ENCODE results near the gene INHA.
A peak's percentile ranks its signal among the peaks of the same experiment; 100 is the strongest.

INHA gene

GRCh38 chr2:219533930-219534661, 38.0 kb upstream of the INHA start:
- H3K27me3 ChIP-seq (ENCODE audit: control insufficient read depth in 3 of 3, insufficient read depth in 3 of 3, low read depth in 1 of 3, low read length in 3 of 3): peaks cover 0 to 54% (median 9%) of the 10 kb centered on the region in 3 experiments
- no peaks in the 10 kb centered on the region for H3K9me3 ChIP-seq (replicated peaks in 1 of 2; ENCODE audit: control insufficient read depth in 2 of 2, insufficient read depth in 1 of 2, low read depth in 1 of 2, low read length in 2 of 2)
- no peak overlapping the region for H2BK15ac ChIP-seq (ENCODE audit: low read length)
- H2AK5ac ChIP-seq (ENCODE audit: low read depth, low read length): no peak overlapping the region
- no peak overlapping the region for H2BK12ac ChIP-seq (ENCODE audit: low read length)
- DNase-seq (ENCODE audit: low spot score): no peak
- H2AFZ ChIP-seq (ENCODE audit: low read length): no peak overlapping the region
- H3K79me1 ChIP-seq (ENCODE audit: low read depth, low read length): no peaks in the 10 kb centered on the region
- no peak overlapping the region for H2BK5ac ChIP-seq (ENCODE audit: low read length)
- peak overlapping the region; percentile 27 for H3K9ac ChIP-seq (ENCODE audit: low read depth, low read length, poor library complexity)
- no peak overlapping the region for H3K27ac ChIP-seq (replicated peaks; ENCODE audit: low read length)
- H3K14ac ChIP-seq (ENCODE audit: low read length): no peak overlapping the region
- H2BK120ac ChIP-seq (ENCODE audit: low read depth, low read length): no peak overlapping the region
- no peak overlapping the region for H4K91ac ChIP-seq (ENCODE audit: low read depth, low read length, poor library complexity)
- no peak overlapping the region for H4K8ac ChIP-seq (ENCODE audit: low read depth, low read length)
- H3K18ac ChIP-seq (ENCODE audit: low read length): no peak overlapping the region
- no peak overlapping the region for H3K4ac ChIP-seq (ENCODE audit: low read length)
- H3K4me3 ChIP-seq (ENCODE audit: low read length in 2 of 2): no peak overlapping the region
- no peak overlapping the region for H3K4me2 ChIP-seq (ENCODE audit: insufficient read depth, low read length, poor library complexity, severe bottlenecking)
- WGBS, 2 donors (ENCODE audit: extremely low coverage in 2 of 2, insufficient read length in 2 of 2, insufficient replicate concordance in 1 of 2): no CpG with 5 or more reads among the region's 6 CpGs
- peaks cover 20 to 22% of the 10 kb centered on the region in 2 donors for H3K4me1 ChIP-seq (ENCODE audit: control insufficient read depth in 2 of 2, insufficient read depth in 1 of 2, low read depth in 1 of 2, low read length in 2 of 2)
- peaks cover 2 to 8% of the 10 kb centered on the region in 2 donors for H3K36me3 ChIP-seq (replicated peaks in 1 of 2; ENCODE audit: control insufficient read depth in 2 of 2, insufficient read depth in 2 of 2, low read length in 2 of 2)
- H3K23ac ChIP-seq (ENCODE audit: low read depth, low read length, poor library complexity): no peak overlapping the region

GRCh38 chr2:219536425-219536824, 35.7 kb upstream of the INHA start:
- H3K14ac ChIP-seq (ENCODE audit: low read length): no peak overlapping the region
- no peak overlapping the region for H2BK120ac ChIP-seq (ENCODE audit: low read depth, low read length)
- H3K9ac ChIP-seq (ENCODE audit: low read depth, low read length, poor library complexity): no peak overlapping the region
- H3K4me1 ChIP-seq (ENCODE audit: control insufficient read depth in 2 of 2, insufficient read depth in 1 of 2, low read depth in 1 of 2, low read length in 2 of 2): peaks cover 15 to 16% of the 10 kb centered on the region in 2 donors
- no peak overlapping the region for H3K27ac ChIP-seq (replicated peaks; ENCODE audit: low read length)
- DNase-seq (ENCODE audit: low spot score): no peak
- no peak overlapping the region for H3K4ac ChIP-seq (ENCODE audit: low read length)
- H2BK5ac ChIP-seq (ENCODE audit: low read length): no peak overlapping the region
- H3K4me3 ChIP-seq (ENCODE audit: low read length in 2 of 2): no peak overlapping the region
- H3K36me3 ChIP-seq (replicated peaks in 1 of 2; ENCODE audit: control insufficient read depth in 2 of 2, insufficient read depth in 2 of 2, low read length in 2 of 2): peaks cover 13 to 31% of the 10 kb centered on the region in 2 donors
- peak overlapping the region; percentile 96 for H2AK5ac ChIP-seq (ENCODE audit: low read depth, low read length)
- no CpG with 5 or more reads among the region's 16 CpGs for WGBS, 2 donors (ENCODE audit: extremely low coverage in 2 of 2, insufficient read length in 2 of 2, insufficient replicate concordance in 1 of 2)
- H2AFZ ChIP-seq (ENCODE audit: low read length): no peak overlapping the region
- no peak overlapping the region for H4K8ac ChIP-seq (ENCODE audit: low read depth, low read length)
- H3K27me3 ChIP-seq (ENCODE audit: control insufficient read depth in 3 of 3, insufficient read depth in 3 of 3, low read depth in 1 of 3, low read length in 3 of 3): peaks cover 0 to 36% (median 0%) of the 10 kb centered on the region in 3 experiments
- H2BK12ac ChIP-seq (ENCODE audit: low read length): no peak overlapping the region
- peaks cover 2% of the 10 kb centered on the region for H3K79me1 ChIP-seq (ENCODE audit: low read depth, low read length)
- no peak overlapping the region for H4K91ac ChIP-seq (ENCODE audit: low read depth, low read length, poor library complexity)
- H3K4me2 ChIP-seq (ENCODE audit: insufficient read depth, low read length, poor library complexity, severe bottlenecking): no peak overlapping the region
- H2BK15ac ChIP-seq (ENCODE audit: low read length): no peak overlapping the region
- no peak overlapping the region for H3K18ac ChIP-seq (ENCODE audit: low read length)
- no peaks in the 10 kb centered on the region for H3K9me3 ChIP-seq (replicated peaks in 1 of 2; ENCODE audit: control insufficient read depth in 2 of 2, insufficient read depth in 1 of 2, low read depth in 1 of 2, low read length in 2 of 2)
- no peak overlapping the region for H3K23ac ChIP-seq (ENCODE audit: low read depth, low read length, poor library complexity)

- H3K18ac ChIP-seq (ENCODE audit: low read length): peak overlapping the region; percentile 77
- no peak overlapping the region for H2BK5ac ChIP-seq (ENCODE audit: low read length)
- H3K27ac ChIP-seq (replicated peaks; ENCODE audit: low read length): no peak overlapping the region
- WGBS, 2 donors (ENCODE audit: extremely low coverage in 2 of 2, insufficient read length in 2 of 2, insufficient replicate concordance in 1 of 2): no CpG with 5 or more reads among the region's 9 CpGs
- H3K4me3 ChIP-seq (ENCODE audit: low read length in 2 of 2): no peak overlapping the region
- no peaks in the 10 kb centered on the region for H3K9me3 ChIP-seq (replicated peaks in 1 of 2; ENCODE audit: control insufficient read depth in 2 of 2, insufficient read depth in 1 of 2, low read depth in 1 of 2, low read length in 2 of 2)
- peaks cover 13 to 32% of the 10 kb centered on the region in 2 donors for H3K36me3 ChIP-seq (replicated peaks in 1 of 2; ENCODE audit: control insufficient read depth in 2 of 2, insufficient read depth in 2 of 2, low read length in 2 of 2)
- H2BK15ac ChIP-seq (ENCODE audit: low read length): peak overlapping the region; percentile 82
- H3K79me1 ChIP-seq (ENCODE audit: low read depth, low read length): peaks cover 2% of the 10 kb centered on the region
- H3K14ac ChIP-seq (ENCODE audit: low read length): no peak overlapping the region
- H3K23ac ChIP-seq (ENCODE audit: low read depth, low read length, poor library complexity): peak overlapping the region; percentile 86
- no peak overlapping the region for H2AFZ ChIP-seq (ENCODE audit: low read length)
- H2BK120ac ChIP-seq (ENCODE audit: low read depth, low read length): no peak overlapping the region
- H2AK5ac ChIP-seq (ENCODE audit: low read depth, low read length): peak overlapping the region; percentile 96
- no peak overlapping the region for H3K4ac ChIP-seq (ENCODE audit: low read length)
- no peak overlapping the region for H2BK12ac ChIP-seq (ENCODE audit: low read length)
- H3K9ac ChIP-seq (ENCODE audit: low read depth, low read length, poor library complexity): no peak overlapping the region
- H3K4me1 ChIP-seq (ENCODE audit: control insufficient read depth in 2 of 2, insufficient read depth in 1 of 2, low read depth in 1 of 2, low read length in 2 of 2): peaks cover 15 to 20% of the 10 kb centered on the region in 2 donors
- peaks cover 0 to 30% (median 1%) of the 10 kb centered on the region in 3 experiments for H3K27me3 ChIP-seq (ENCODE audit: control insufficient read depth in 3 of 3, insufficient read depth in 3 of 3, low read depth in 1 of 3, low read length in 3 of 3)
- no peak overlapping the region for H4K8ac ChIP-seq (ENCODE audit: low read depth, low read length)
- no peak overlapping the region for H3K4me2 ChIP-seq (ENCODE audit: insufficient read depth, low read length, poor library complexity, severe bottlenecking)
- no peak overlapping the region for H4K91ac ChIP-seq (ENCODE audit: low read depth, low read length, poor library complexity)
- DNase-seq (ENCODE audit: low spot score): no peak
Measured at GRCh38 chr2:219536967-219537366, 35.1 kb upstream of the INHA start.

- no CpG with 5 or more reads among the region's 15 CpGs for WGBS, 2 donors (ENCODE audit: extremely low coverage in 2 of 2, insufficient read length in 2 of 2, insufficient replicate concordance in 1 of 2)
- H2BK15ac ChIP-seq (ENCODE audit: low read length): peak overlapping the region; percentile 82
- H3K27me3 ChIP-seq (ENCODE audit: control insufficient read depth in 3 of 3, insufficient read depth in 3 of 3, low read depth in 1 of 3, low read length in 3 of 3): peaks cover 0 to 21% (median 10%) of the 10 kb centered on the region in 3 experiments
- no peak overlapping the region for H3K14ac ChIP-seq (ENCODE audit: low read length)
- no peak overlapping the region for H2AFZ ChIP-seq (ENCODE audit: low read length)
- H3K4me3 ChIP-seq (ENCODE audit: low read length in 2 of 2): no peak overlapping the region
- peak overlapping the region; percentile 56 for H3K9ac ChIP-seq (ENCODE audit: low read depth, low read length, poor library complexity)
- H2AK5ac ChIP-seq (ENCODE audit: low read depth, low read length): peak overlapping the region; percentile 96
- H3K79me1 ChIP-seq (ENCODE audit: low read depth, low read length): peaks cover 2% of the 10 kb centered on the region
- H2BK12ac ChIP-seq (ENCODE audit: low read length): no peak overlapping the region
- H3K27ac ChIP-seq (replicated peaks; ENCODE audit: low read length): no peak overlapping the region
- H3K4me1 ChIP-seq (ENCODE audit: control insufficient read depth in 2 of 2, insufficient read depth in 1 of 2, low read depth in 1 of 2, low read length in 2 of 2): peaks cover 18 to 23% of the 10 kb centered on the region in 2 donors
- peak overlapping the region; percentile 9 for H4K8ac ChIP-seq (ENCODE audit: low read depth, low read length)
- H2BK120ac ChIP-seq (ENCODE audit: low read depth, low read length): no peak overlapping the region
- DNase-seq (ENCODE audit: low spot score): no peak
- peaks cover 13 to 32% of the 10 kb centered on the region in 2 donors for H3K36me3 ChIP-seq (replicated peaks in 1 of 2; ENCODE audit: control insufficient read depth in 2 of 2, insufficient read depth in 2 of 2, low read length in 2 of 2)
- H3K9me3 ChIP-seq (replicated peaks in 1 of 2; ENCODE audit: control insufficient read depth in 2 of 2, insufficient read depth in 1 of 2, low read depth in 1 of 2, low read length in 2 of 2): no peaks in the 10 kb centered on the region
- H4K91ac ChIP-seq (ENCODE audit: low read depth, low read length, poor library complexity): no peak overlapping the region
- peak overlapping the region; percentile 86 for H3K23ac ChIP-seq (ENCODE audit: low read depth, low read length, poor library complexity)
- peak overlapping the region; percentile 3 for H3K4me2 ChIP-seq (ENCODE audit: insufficient read depth, low read length, poor library complexity, severe bottlenecking)
- H3K18ac ChIP-seq (ENCODE audit: low read length): peak overlapping the region; percentile 73
- H3K4ac ChIP-seq (ENCODE audit: low read length): no peak overlapping the region
- no peak overlapping the region for H2BK5ac ChIP-seq (ENCODE audit: low read length)
Measured at GRCh38 chr2:219537657-219538488, 34.2 kb upstream of the INHA start.
